ENCODE data around the gene RHOB.
"Not testable (repeated sequence)": the region's sequence is repeated elsewhere in the genome, so short reads cannot be mapped to it uniquely, and the experiment has no call there.

Gene RHOB

GRCh38 chr2:20422402-20423271, 24.2 kb upstream of the RHOB start:
- in situ Hi-C loops (cut with MboI; ENCODE audit: low sequenced_read_pairs) = no loop called here

DNA sequence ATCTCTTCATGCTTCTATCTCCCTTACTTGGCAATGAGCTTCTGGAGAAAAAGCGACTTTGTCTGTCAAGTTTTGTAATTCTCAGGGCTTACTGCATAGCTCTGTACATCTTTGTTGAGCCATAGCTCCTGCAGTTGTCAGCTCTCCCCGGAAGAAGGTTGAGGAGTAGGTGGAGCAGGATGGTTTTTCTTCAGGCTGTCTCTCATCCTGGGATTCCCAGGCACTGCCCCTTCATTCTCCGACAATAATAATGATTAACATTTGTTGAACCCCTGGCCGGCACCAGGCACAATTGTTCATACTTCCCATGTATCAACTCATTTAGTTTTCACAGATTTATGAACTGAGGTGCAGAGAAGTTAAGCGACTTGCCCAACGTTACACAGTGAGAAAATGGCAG, 23.5 kb upstream of the RHOB start:
- in situ Hi-C loops (cut with MboI; ENCODE audit: low sequenced_read_pairs) = no loop called here

DNA sequence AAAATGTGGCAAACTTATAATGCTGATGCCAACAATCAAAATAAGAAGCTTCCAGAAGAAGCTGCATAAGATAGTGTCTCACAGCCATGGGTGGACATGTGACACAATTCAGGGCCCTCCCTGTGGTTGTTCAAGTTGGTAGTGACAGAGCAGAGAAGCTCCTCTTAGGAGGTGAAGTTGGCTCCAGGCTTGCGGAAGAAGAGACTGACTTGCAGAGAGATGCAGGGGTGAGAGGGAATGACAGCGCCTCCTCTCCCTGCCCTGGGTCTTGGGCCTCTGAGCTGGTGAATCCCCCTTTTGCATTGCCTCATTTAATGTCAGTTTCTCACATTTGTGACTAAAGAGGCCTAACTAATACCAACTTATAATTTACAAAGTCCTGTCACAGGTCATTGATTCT, 23.0 kb upstream of the RHOB start:
- in situ Hi-C loops (cut with MboI; ENCODE audit: low sequenced_read_pairs) = no loop called here

GRCh38 chr2:20424300-20425290, 22.3 kb upstream of the RHOB start:
- in situ Hi-C loops (cut with MboI; ENCODE audit: low sequenced_read_pairs) = no loop called here

GRCh38 chr2:20425371-20425881, 21.4 kb upstream of the RHOB start:
- in situ Hi-C loops (cut with MboI; ENCODE audit: low sequenced_read_pairs) = no loop called here

GRCh38 chr2:20425884-20426283, 21.0 kb upstream of the RHOB start:
- in situ Hi-C loops (cut with MboI; ENCODE audit: low sequenced_read_pairs) = no loop called here

DNA sequence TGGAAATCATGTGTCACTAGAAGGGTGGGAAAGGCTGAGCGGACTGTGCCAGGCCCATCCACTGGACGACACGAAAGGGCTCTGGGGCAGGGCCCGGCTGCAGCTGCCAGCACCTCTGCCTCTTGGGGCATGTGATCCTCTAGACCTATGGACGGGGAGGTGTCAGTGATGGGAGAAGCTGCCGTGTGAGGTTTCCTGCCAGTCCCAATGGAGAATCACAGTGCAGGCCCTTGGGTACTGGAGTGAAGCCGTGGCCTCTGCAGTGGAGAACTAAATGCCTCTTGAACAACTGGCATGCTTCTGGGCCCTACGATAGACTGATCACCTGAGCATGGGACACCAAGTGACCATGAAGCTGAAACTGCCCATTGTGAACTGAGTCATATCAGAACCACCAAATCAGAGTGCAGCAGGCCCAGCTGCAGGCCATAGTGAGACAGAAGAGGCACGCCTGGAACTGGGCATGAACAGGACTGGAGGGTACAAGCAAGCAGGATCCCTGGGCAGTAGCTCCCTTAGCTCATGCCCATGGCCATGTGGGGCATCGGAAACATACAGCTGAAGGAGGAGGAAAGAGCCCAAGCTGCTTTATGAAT, 18.8 kb upstream of the RHOB start:
- in situ Hi-C loops (cut with MboI; ENCODE audit: low sequenced_read_pairs) = no loop called here

DNA sequence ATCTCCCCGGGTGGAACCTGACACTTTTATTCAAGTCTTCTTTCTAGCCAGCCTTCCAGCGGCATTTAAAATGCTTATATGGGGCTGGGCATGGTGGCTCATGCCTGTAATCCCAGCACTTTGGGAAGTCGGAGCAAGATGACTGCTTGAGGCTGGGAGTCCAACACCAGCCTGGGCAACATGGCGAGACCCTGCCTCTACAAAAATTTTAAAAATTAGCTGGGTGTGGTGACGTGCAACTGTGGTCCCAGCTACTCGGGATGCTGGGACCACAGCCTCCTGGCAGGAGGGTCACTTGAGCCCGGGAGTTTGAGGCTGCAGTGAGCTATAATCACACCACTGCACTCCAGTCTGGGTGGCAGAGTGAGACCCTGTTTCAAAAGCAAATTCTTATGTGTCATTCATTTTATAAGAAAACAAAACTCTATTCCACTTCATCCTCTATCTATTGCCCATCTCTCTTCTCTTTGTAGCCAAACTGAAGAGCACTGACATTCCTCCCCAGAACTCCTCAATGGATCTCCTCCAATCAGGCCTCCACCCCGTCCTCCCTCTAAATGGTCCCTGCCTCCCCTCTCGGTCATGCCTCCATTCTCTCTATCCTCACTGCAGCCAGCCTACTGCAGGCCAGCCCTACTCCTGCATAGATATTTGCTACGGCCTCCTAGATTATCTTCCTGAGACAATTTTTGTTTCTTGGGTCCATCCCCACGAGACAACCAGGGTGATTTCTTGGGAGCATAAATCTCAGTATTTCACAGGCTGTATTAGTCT, 18.0 kb upstream of the RHOB start:
- in situ Hi-C loops (cut with MboI; ENCODE audit: low sequenced_read_pairs) = no loop called here

DNA sequence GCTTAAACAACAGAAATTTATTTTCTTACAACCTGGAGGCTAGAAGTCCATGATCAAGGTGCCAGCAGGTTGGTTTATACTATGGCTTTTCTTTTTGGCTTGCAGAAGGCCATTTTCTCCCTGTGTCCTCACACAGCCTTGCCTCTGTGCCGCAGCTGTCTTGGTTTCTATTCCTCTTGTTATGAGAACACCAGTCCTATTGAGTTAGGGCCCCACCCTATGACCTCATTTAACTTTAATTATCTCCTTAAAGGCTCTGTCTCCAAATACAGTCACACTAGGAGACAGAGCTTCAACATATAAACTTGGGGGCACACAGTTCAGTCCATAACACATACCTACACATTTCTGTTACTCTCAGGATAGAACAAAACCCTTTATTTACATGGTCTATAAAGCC, 17.3 kb upstream of the RHOB start:
- in situ Hi-C loops (cut with MboI; ENCODE audit: low sequenced_read_pairs) = no loop called here

GRCh38 chr2:20430035-20430434, 16.8 kb upstream of the RHOB start:
- in situ Hi-C loops (cut with MboI; ENCODE audit: low sequenced_read_pairs) = no loop called here

GRCh38 chr2:20430461-20431300, 16.2 kb upstream of the RHOB start:
- in situ Hi-C loops (cut with MboI; ENCODE audit: low sequenced_read_pairs) = no loop called here

- in situ Hi-C loops (cut with MboI; ENCODE audit: low sequenced_read_pairs) = no loop called here
These were observed 15.6 kb upstream of the RHOB start for GRCh38 chr2:20431301-20431698.

DNA sequence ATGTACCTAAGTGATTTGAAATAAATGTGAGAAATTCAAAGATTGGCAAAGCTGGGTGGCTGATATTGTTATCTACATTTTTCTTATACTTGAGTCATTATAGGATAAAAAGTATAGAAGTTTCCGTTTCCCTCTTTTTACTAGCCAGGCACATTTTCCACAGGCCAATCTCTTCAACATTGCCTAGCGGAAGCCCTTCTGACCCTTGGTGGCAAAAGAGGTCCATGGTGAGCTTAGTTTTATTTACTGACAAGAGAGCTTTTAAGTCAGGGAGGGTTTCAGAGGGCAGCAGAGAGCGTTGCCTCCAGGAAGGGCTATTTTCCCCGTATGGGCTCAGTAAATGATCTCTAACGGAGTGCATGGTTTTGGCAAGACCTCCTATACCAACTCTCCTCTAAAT, 15.1 kb upstream of the RHOB start:
- in situ Hi-C loops (cut with MboI; ENCODE audit: low sequenced_read_pairs) = no loop called here

GRCh38 chr2:20432714-20433113, 14.2 kb upstream of the RHOB start:
- in situ Hi-C loops (cut with MboI; ENCODE audit: low sequenced_read_pairs) = no loop called here

DNA sequence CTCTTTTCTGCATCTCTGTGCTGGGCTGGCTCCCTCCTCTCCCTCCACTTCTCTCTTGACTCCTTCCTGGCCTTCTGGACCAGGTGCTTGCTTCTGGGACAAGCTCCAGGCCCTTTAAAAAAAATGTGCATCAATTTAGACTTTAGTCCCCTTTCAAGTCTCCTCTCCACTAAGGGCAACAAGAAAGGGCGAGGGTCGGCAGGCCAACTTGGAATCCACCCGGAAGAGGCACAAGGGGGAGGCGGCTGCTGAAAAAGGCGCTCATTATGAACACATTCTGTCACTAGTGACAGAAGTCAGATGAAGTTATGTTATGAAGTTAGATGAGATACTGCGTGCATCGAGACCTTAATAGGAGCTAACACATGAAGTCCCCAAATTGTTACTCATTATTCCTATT, 13.6 kb upstream of the RHOB start:
- in situ Hi-C loops (cut with MboI; ENCODE audit: low sequenced_read_pairs) = no loop called here

DNA sequence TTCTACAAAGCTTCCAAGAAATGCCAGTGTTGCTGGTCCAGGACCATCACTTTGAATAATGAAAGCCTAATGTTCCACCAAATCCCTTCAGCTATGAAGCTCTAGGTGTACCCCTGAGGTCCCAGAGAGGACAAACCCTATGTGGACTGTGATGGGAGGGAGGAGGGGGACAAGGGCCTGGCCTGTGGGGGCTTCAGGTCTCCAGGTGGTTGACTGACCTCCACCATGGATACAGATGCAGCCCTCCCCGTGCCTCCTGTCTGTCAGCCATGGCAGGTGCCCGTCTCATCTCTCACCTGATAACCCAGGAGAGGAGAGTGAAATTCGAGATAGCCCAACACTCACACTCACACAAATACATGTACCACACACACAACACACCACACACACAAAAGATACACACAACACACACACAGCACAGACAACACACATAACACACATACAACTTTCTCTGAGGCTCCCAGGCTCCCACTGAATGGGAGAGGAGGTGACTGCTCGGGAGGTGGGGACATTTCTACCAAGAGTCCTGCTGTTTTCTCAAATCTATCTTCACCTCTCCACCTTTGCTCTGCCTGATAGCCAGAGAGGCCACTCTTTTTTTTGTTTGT, 12.8 kb upstream of the RHOB start:
- in situ Hi-C loops (cut with MboI; ENCODE audit: low sequenced_read_pairs) = no loop called here

- in situ Hi-C loops (cut with MboI; ENCODE audit: low sequenced_read_pairs) = no loop called here
These were observed 12.1 kb upstream of the RHOB start for GRCh38 chr2:20434588-20435294.

DNA sequence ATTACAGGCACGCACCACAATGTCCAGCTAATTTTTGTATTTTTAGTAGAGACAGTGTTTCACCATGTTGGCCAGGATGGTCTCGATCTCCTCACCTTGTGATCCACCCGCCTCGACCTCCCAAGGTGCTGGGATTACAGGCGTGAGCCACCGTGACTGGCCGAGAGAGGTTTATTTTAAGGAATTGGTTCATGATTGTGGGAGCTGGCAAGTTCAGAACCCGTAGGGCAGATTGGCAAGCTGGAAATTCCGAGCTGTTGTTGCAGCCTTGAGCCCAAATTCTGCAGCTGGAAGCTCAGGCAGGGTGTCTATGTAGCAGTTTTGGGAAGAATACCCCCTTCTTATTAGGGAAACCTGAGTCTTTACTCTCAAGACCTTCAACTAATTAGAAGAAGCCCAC, 11.4 kb upstream of the RHOB start:
- in situ Hi-C loops (cut with MboI; ENCODE audit: low sequenced_read_pairs) = not testable (repeated sequence)
